HL-60 (cell line): ENCODE measurements around the gene SPEN.

ENCODE experiments used
- CTCF ChIP-seq: IDR thresholded peaks from one replicate; pipeline ENCODE4 v1.5.1; 2011; ENCODE audit warnings: low read length, control low read depth, inconsistent platforms; ENCODE audit not compliant: insufficient read depth
- GABPA ChIP-seq: IDR thresholded peaks from 2 replicates; pipeline ENCODE4 v1.6.1; 2012; ENCODE audit warnings: low read depth
- POLR2AphosphoS5 ChIP-seq: IDR thresholded peaks from 2 replicates; pipeline ENCODE4 v1.6.1; 2012; ENCODE audit warnings: low read depth
- REST ChIP-seq: IDR thresholded peaks from 2 replicates; pipeline ENCODE4 v1.6.1; 2012; ENCODE audit warnings: low read depth; ENCODE audit not compliant: insufficient replicate concordance
- SPI1 ChIP-seq: IDR thresholded peaks from 2 replicates; pipeline ENCODE4 v1.6.1; 2012; ENCODE audit warnings: low read depth, mild to moderate bottlenecking, borderline replicate concordance

DNA sequence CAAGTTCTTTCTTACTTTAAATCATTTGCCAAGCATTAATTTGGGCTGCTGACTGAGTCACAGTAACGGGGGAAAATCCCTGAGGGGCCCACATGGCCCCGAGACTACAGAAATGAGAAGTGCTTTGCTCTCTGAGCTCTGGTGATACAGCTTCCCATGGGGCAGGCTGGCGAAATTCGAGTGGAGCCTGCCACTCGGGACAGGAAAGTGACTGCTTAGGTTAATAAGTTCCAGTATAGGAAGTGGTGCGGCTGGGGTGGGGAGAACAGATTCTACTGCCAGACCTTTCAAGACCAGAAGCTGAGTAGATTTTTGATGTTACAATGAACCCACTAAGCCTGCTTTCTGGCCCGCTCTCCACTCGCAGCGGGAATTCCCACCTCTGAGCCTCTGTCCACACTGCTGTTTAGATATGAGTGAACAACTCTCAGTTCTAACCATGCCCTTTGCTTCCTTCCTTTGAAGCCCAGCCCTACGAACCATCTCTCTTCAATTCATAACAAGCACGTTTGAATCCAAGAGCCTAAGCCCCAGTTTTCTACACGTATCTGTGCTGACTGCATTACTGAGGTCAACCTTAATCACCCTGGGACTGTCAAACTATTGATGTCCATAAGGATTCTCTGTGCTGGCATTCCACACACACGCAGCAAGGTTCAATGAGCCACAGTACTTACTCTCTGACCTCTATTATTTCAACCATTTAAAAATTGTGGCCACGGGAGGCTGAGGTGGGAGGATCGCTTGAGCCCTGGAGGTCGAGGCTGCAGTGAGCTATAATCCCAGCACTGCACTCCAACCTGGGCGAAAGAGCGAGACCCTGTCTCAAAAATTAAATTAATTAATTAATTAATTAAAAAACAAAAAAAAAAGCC lies 118.8 kb downstream of the SPEN start:
- TF ChIP-seq CTCF = no peak
- no peak for TF ChIP-seq REST
- no peak for TF ChIP-seq POLR2AphosphoS5
- TF ChIP-seq GABPA = no peak
- TF ChIP-seq SPI1 = peak; percentile 49; the same call in 1 of the 2 replicates
